GM21723 (cell line): ENCODE data around the gene IZUMO4.

ENCODE experiments used
- ATAC-seq: cut with Tn5 transposase; IDR thresholded peaks from one replicate; pipeline ENCODE4 v1.9.1; 2021; ENCODE audit warnings: mild to moderate bottlenecking, moderate library complexity; ENCODE audit not compliant: unreplicated experiment

Gene IZUMO4

GRCh38 chr19:2142173-2142829 lies 45.6 kb downstream of the IZUMO4 start:
- ATAC-seq = no peak

- ATAC-seq = no peak
Measured at GRCh38 chr19:2144190-2144589, 47.5 kb downstream of the IZUMO4 start.

- ATAC-seq = no peak
Measured at GRCh38 chr19:2145831-2146241, 49.1 kb downstream of the IZUMO4 start.

DNA sequence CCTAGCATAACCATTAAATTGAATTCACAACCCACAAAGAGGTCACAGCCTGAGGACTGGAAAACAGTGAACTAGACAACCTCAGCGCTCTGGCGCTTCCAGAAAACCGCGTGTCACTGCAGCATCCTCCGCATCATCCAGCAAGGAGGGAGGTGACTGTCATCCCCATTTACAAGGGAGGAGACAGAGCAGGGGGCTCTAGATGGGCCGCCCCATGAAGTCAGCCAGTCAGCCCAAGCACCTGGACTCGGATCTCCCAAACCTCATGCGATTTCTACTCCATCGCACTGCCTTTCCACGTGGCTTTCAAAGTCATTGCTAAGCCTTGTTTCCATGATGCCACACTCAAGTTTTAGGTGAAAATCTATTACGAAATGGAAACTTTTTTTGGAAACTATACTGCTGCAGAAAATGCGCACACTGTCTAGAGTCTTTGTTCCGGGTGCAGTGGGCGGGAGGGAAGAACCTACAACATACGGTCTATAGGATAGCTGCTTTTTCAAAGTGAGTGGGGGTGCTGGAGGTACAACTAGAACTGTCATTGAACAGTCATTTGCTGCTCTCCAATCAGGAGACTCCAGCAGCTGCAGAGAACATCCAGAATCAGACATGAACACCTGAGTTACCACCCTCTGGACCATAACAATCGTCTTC lies 51.9 kb downstream of the IZUMO4 start:
- ATAC-seq = no peak
